ENCODE results near the gene SUSD3.
A peak's percentile ranks its signal among the peaks of the same experiment; 100 is the strongest.

SUSD3 gene

DNA sequence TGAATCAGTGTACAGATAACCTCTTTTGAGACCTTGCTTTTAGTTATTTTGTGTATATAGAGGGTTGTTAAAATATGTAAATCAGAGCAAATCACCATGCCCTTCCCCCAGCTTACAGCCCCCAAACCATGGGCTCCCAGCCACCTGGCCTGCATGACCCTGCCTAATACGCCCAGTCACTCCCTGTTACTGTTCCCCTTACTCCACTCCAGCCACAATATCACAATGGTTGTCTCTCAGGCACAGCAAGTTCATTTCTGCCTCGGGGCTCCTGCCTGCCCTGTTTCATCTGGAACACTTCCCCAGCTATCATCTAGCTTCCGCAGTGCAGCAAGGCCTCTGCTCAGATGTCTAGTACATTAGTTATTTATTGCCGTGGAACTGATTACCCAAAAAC is 32.6 kb downstream of the SUSD3 start:
- Histone ChIP-seq H3K4me1 (ENCODE audit: control insufficient read depth in 5 of 5, insufficient read depth in 5 of 5, low read length in 5 of 5) (peaks cover 2 to 31% (median 24%) of the 10 kb centered on the region in 5 donors), H3K4me3 (ENCODE audit: low read depth in 1 of 5, low read length in 5 of 5) (no peak overlapping the region), H3K27ac (ENCODE audit: low read depth, low read length) (no peak overlapping the region), H3K27me3 (ENCODE audit: control insufficient read depth in 5 of 5, insufficient read depth in 4 of 5, low read length in 5 of 5) (no peaks in the 10 kb centered on the region), H3K9me3 (ENCODE audit: control insufficient read depth in 5 of 5, low read length in 5 of 5) (peaks cover 0 to 10% (median 5%) of the 10 kb centered on the region in 5 donors), H3K9ac (ENCODE audit: low read length in 5 of 5) (no peak overlapping the region), H3K36me3 (ENCODE audit: control insufficient read depth in 5 of 5, insufficient read depth in 5 of 5, low read length in 5 of 5) (no peaks in the 10 kb centered on the region)

DNA sequence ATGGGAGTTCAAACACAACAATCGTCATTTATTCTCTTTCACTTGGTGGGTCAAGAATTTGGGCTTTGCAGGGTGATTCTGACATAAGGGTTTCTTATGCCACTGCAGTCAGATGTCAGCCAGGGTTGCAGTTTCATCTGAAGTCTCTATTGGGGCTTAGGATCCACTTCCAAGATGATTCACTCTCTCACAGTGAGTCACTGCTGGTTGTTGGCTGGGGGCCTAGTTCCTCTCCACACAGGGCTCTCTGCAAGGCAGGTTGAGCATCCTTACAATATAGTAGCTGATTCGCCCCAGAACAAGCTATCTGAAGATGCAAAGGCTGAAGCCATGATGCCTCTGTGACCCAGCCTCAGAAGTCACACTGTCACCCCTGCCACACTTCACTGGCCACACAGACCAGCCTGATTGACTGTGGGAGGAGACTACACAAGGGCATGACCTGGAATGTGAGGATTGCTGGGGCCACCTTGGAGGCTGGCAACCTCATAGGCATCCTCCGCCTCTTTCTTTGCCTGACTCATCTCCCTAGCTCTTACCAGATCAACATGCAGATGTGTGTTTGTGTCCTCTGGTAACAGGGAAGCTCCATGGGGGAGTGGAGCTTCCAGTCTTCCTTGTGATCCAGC is 33.1 kb downstream of the SUSD3 start:
- H3K9me3 ChIP-seq (ENCODE audit: control insufficient read depth in 5 of 5, low read length in 5 of 5) = peaks cover 0 to 10% (median 5%) of the 10 kb centered on the region in 5 donors
- H3K36me3 ChIP-seq (ENCODE audit: control insufficient read depth in 5 of 5, insufficient read depth in 5 of 5, low read length in 5 of 5) = no peaks in the 10 kb centered on the region
- H3K4me1 ChIP-seq (ENCODE audit: control insufficient read depth in 5 of 5, insufficient read depth in 5 of 5, low read length in 5 of 5) = peaks cover 2 to 34% (median 26%) of the 10 kb centered on the region in 5 donors
- H3K27me3 ChIP-seq (ENCODE audit: control insufficient read depth in 5 of 5, insufficient read depth in 4 of 5, low read length in 5 of 5) = no peaks in the 10 kb centered on the region
- no peak overlapping the region for H3K27ac ChIP-seq (ENCODE audit: low read depth, low read length)
- H3K9ac ChIP-seq (ENCODE audit: low read length in 5 of 5) = no peak overlapping the region
- no peak overlapping the region for H3K4me3 ChIP-seq (ENCODE audit: low read depth in 1 of 5, low read length in 5 of 5)

DNA sequence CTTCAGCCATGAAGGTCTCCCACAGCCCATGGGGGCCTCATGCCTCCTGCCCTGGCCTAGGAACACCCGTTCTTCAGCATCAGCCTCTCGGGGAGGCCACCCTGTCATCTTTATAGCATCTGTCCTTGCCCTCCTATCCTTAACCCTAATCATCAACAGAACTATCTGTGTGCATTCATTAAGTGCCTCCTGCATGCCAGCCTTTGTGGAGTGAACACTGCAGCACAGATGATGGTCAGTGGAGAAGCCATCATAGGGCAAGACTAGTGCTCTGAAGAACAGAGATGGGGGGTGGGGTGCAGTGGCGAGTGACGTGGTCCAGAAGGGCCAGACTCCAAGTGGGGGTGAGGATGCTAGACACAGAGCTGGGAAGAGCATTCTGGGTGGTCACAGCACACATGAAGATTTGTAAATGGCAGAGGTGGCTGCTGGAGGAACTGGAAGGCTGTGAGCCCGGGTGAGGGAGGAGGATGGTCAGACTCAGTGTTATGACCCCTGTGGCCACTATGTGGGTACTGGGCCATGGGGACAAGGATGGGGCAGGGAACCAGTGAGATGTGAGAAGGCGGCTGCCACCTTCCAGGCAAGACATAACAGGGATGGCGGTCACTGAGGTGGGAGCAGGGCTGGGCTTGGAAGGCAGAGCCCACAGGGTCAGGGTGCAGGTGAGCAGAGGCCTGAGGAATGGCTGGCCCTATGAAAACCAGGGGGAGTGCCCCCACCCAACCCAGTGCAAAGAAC is 33.9 kb downstream of the SUSD3 start:
- H3K4me3 ChIP-seq (ENCODE audit: low read depth in 1 of 5, low read length in 5 of 5) = no peak overlapping the region
- H3K9me3 ChIP-seq (ENCODE audit: control insufficient read depth in 5 of 5, low read length in 5 of 5) = peaks cover 0 to 10% (median 5%) of the 10 kb centered on the region in 5 donors
- H3K27ac ChIP-seq (ENCODE audit: low read depth, low read length) = no peak overlapping the region
- peaks cover 8 to 43% (median 35%) of the 10 kb centered on the region in 5 donors for H3K4me1 ChIP-seq (ENCODE audit: control insufficient read depth in 5 of 5, insufficient read depth in 5 of 5, low read length in 5 of 5)
- H3K27me3 ChIP-seq (ENCODE audit: control insufficient read depth in 5 of 5, insufficient read depth in 4 of 5, low read length in 5 of 5) = no peaks in the 10 kb centered on the region
- H3K36me3 ChIP-seq (ENCODE audit: control insufficient read depth in 5 of 5, insufficient read depth in 5 of 5, low read length in 5 of 5) = no peaks in the 10 kb centered on the region
- H3K9ac ChIP-seq (ENCODE audit: low read length in 5 of 5) = no peak overlapping the region

DNA sequence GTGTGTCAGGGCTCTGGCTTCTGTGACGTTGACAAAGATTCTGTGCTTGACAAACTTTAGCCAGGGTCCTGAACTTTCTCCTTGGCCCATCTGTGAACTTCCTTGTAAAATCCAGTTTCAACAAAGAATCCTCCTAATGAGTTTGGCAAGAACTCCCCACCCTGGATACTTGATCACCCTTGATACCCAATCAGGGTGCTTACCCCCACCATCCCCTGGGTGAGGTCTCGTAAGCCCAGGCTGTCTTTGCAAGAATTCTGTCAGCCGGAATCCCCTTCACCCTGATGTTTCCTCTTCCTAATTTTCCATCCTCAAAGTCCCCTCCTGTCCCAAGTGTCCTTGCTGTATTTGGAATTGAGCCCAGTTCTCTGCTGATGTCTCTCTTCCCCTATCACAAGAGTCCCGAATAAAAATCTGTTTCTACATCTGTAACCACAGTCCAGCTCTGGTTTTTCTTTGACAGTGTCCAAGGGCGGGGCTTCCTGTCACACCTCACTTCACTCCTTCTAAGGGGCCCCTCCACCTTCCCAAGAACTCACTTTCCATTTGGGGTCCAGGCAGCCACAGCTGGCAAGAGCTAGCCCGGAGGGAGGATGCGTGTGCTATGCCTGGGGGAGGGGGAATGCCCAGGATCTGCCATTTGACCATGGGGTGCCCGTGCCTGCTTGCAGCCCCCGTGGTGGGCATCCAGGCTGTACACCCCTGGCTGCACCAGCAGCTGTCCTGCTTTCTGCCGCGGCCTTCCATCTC is 34.8 kb downstream of the SUSD3 start:
- no peak overlapping the region for H3K4me3 ChIP-seq (ENCODE audit: low read depth in 1 of 5, low read length in 5 of 5)
- peak overlapping the region in 1 of 5 donors; percentile 25 for H3K9ac ChIP-seq (ENCODE audit: low read length in 5 of 5)
- no peaks in the 10 kb centered on the region for H3K27me3 ChIP-seq (ENCODE audit: control insufficient read depth in 5 of 5, insufficient read depth in 4 of 5, low read length in 5 of 5)
- H3K36me3 ChIP-seq (ENCODE audit: control insufficient read depth in 5 of 5, insufficient read depth in 5 of 5, low read length in 5 of 5) = no peaks in the 10 kb centered on the region
- peak overlapping the region; percentile 95 for H3K27ac ChIP-seq (ENCODE audit: low read depth, low read length)
- H3K4me1 ChIP-seq (ENCODE audit: control insufficient read depth in 5 of 5, insufficient read depth in 5 of 5, low read length in 5 of 5) = peaks cover 10 to 51% (median 43%) of the 10 kb centered on the region in 5 donors
- H3K9me3 ChIP-seq (ENCODE audit: control insufficient read depth in 5 of 5, low read length in 5 of 5) = peaks cover 0 to 10% (median 5%) of the 10 kb centered on the region in 5 donors

DNA sequence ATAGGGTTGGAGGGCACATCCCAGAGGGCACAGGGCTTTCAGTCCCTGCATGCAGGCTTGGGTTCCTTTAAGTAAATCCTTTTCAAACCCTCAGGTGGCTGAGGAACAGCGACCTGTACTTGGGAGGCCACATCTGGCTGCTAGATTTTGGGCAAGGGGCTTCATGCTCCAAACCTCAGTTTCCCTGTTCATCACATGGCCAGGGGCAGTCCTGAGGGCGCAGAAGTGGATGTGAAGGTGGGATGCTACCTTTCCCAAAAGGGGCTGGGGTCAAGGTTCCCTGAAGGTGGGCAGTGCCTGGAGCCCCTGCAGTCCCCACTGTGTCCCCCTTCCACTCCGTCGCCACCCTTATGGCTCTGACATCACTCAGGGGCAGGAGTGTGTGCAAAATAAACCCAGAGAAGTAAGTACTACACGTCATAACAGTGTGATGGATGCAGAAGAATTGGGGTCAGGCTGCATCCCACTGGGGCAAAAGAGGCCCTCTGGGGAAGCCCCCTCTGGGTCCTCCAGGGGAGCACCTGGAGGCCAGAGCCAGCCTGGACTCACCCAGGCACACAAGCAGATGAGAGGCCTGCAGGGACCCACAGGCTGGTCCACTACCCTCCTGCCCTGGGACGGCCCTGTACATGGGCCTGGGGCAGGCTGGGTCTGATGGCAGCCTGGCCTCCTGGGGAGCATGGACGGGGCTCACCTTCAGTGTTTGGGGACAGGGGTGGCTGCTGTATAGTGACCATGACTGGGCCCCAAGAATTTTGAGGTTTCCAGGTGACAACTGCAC is 35.6 kb downstream of the SUSD3 start:
- Histone ChIP-seq H3K27ac (ENCODE audit: low read depth, low read length) (peak overlapping the region; percentile 95), H3K9ac (ENCODE audit: low read length in 5 of 5) (peak overlapping the region in 1 of 5 donors; percentile 76), H3K36me3 (ENCODE audit: control insufficient read depth in 5 of 5, insufficient read depth in 5 of 5, low read length in 5 of 5) (no peaks in the 10 kb centered on the region), H3K4me3 (ENCODE audit: low read depth in 1 of 5, low read length in 5 of 5) (no peak overlapping the region), H3K4me1 (ENCODE audit: control insufficient read depth in 5 of 5, insufficient read depth in 5 of 5, low read length in 5 of 5) (peaks cover 10 to 59% (median 51%) of the 10 kb centered on the region in 5 donors), H3K9me3 (ENCODE audit: control insufficient read depth in 5 of 5, low read length in 5 of 5) (peaks cover 0 to 10% (median 5%) of the 10 kb centered on the region in 5 donors), H3K27me3 (ENCODE audit: control insufficient read depth in 5 of 5, insufficient read depth in 4 of 5, low read length in 5 of 5) (no peaks in the 10 kb centered on the region)

DNA sequence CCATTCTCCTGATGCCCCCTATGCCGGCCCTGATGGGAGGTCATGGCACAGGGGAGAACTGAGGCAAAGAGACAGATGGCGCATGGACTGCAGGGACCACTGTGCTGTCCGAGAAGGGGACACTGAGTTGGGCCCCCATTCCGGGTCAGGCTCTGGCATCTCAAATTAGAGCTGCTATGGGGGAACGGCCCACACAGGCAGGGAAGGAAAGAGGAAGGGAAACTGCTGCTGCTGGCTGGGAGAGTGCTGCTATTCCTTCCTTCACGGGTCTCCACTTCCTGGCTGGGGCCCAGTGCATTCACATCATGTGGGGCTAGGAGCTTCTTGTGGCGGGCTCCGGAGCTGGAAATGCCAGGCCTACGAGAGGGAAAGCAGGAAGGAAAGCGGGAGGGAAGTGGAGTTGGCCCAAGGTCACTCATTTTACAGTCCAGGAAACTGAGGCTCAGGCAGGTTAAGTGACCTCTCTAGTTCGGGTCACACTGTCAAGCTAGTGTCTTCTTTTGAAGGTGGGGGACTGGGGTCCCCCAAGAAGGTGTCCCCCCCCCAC is 36.2 kb downstream of the SUSD3 start:
- Histone ChIP-seq H3K27me3 (ENCODE audit: control insufficient read depth in 5 of 5, insufficient read depth in 4 of 5, low read length in 5 of 5) (no peaks in the 10 kb centered on the region), H3K4me3 (ENCODE audit: low read depth in 1 of 5, low read length in 5 of 5) (peak overlapping the region; percentile 46 to 70 (median 65)), H3K4me1 (ENCODE audit: control insufficient read depth in 5 of 5, insufficient read depth in 5 of 5, low read length in 5 of 5) (peaks cover 10 to 66% (median 58%) of the 10 kb centered on the region in 5 donors), H3K36me3 (ENCODE audit: control insufficient read depth in 5 of 5, insufficient read depth in 5 of 5, low read length in 5 of 5) (no peaks in the 10 kb centered on the region), H3K27ac (ENCODE audit: low read depth, low read length) (peak overlapping the region; percentile 95), H3K9ac (ENCODE audit: low read length in 5 of 5) (peak overlapping the region; percentile 63 to 82 (median 76)), H3K9me3 (ENCODE audit: control insufficient read depth in 5 of 5, low read length in 5 of 5) (peaks cover 0 to 10% (median 5%) of the 10 kb centered on the region in 5 donors)

DNA sequence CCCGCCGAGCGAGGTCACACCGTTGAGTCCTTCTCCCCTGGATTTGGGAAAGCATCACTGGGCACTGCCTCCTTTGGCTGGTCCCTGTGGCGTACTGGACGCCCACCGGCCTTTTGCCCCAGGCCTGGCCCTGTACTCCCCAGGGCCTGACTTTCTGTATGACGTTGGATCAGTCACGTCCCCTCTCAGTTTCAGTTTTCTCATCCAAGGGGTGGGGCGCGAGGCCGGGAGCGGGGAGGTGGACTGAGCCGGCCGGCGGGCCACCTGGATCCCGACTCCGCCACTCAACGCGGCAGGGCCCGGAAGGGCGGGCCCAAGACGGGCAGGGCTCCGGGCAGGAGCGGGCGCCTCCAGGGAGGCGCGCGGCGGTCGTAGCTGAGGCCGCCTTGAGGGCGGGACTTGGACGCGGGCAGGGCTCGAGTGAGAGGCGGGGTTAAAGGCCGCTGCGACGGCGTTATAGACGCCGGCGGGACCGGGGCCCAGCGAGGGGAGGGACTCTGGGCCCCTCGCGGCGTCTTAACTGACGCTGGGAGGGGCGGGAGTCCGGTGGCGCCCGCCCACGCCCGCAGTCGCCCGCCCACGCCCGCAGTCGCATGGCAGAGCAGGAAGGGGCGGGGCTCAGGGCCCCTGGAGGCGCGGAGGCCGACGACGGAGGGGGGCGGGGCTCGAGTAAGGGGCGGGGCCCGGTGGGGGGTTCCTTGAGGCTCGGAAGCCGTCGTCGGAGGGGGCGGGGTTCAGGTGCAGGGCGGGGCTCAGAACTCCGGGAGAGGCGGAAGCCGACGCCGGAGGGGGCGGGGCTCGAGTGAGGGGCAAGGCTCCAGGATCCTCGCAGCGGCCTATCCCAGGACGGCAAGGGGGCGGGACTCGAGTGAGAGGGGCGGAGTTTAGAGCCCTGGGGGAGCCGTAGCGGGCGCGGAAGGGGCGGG is 37.0 kb downstream of the SUSD3 start:
- peak overlapping the region; percentile 46 to 70 (median 65) for H3K4me3 ChIP-seq (ENCODE audit: low read depth in 1 of 5, low read length in 5 of 5)
- H3K4me1 ChIP-seq (ENCODE audit: control insufficient read depth in 5 of 5, insufficient read depth in 5 of 5, low read length in 5 of 5) = peaks cover 10 to 69% (median 60%) of the 10 kb centered on the region in 5 donors

DNA sequence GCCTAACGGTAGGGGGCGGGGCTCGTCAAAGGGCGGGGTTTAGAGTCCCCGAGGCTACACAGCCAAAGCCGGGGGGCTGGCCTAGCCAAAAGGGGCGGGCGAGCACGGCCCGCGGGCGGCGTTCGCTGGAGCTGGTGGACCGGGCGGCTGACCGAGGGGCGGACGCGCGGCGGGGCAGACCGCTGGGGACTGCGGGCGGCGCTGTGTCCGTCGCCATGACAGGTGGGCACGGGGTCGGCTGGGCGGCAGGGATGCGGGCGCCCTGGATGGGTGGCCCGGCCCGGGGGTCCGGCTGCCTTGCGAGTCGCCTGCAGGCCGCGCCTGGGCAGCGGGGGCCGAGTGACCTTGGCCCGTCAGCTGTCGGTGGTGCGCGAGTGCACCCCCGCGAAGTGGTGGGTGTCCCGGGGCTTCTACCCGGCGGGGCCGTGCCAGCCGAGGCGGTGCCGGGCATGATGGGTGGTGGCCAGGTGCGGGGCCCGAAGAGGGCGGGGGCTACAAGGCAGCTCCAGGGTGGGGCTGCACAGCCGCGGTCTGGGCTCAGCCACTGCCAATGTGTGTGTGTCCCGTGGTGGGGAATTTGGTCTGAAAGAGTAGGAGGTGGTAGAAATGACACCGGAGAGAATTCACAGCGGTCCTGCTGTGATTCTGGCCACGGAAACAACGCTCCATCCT is 37.8 kb downstream of the SUSD3 start, which contains the start of gene CARD19:
Gene CARD19, plus strand, starts transcription at position 87 of the 672 bp plus-strand sequence. Its CDS starts 129 bp downstream, at position 216.
- Histone ChIP-seq H3K9me3 (ENCODE audit: control insufficient read depth in 5 of 5, low read length in 5 of 5) (peaks cover 0 to 7% (median 5%) of the 10 kb centered on the region in 5 donors), H3K4me3 (ENCODE audit: low read depth in 1 of 5, low read length in 5 of 5) (peak within 1 kb of the TSS; percentile 71 to 87 (median 83)), H3K27ac (ENCODE audit: low read depth, low read length) (peak within 1 kb of the TSS; percentile 95), H3K27me3 (ENCODE audit: control insufficient read depth in 5 of 5, insufficient read depth in 4 of 5, low read length in 5 of 5) (no peaks in the 10 kb centered on the region), H3K4me1 (ENCODE audit: control insufficient read depth in 5 of 5, insufficient read depth in 5 of 5, low read length in 5 of 5) (peaks cover 10 to 69% (median 60%) of the 10 kb centered on the region in 5 donors), H3K9ac (ENCODE audit: low read length in 5 of 5) (peak within 1 kb of the TSS; percentile 63 to 84 (median 80)), H3K36me3 (ENCODE audit: control insufficient read depth in 5 of 5, insufficient read depth in 5 of 5, low read length in 5 of 5) (no peaks in the 10 kb centered on the region)

More for the DNA sequence above, 37.0 kb downstream of the SUSD3 start:
- Histone ChIP-seq H3K9me3 (ENCODE audit: control insufficient read depth in 5 of 5, low read length in 5 of 5) (peaks cover 0 to 10% (median 5%) of the 10 kb centered on the region in 5 donors), H3K27me3 (ENCODE audit: control insufficient read depth in 5 of 5, insufficient read depth in 4 of 5, low read length in 5 of 5) (no peaks in the 10 kb centered on the region), H3K27ac (ENCODE audit: low read depth, low read length) (peak overlapping the region; percentile 95), H3K36me3 (ENCODE audit: control insufficient read depth in 5 of 5, insufficient read depth in 5 of 5, low read length in 5 of 5) (no peaks in the 10 kb centered on the region), H3K9ac (ENCODE audit: low read length in 5 of 5) (peak overlapping the region; percentile 63 to 82 (median 76))
